GM19455 (cell line): ENCODE measurements around the gene ZNF423.

Experiments
- ATAC-seq: cut with Tn5 transposase; IDR thresholded peaks from one replicate; pipeline ENCODE4 v1.9.1; 2021; ENCODE audit not compliant: unreplicated experiment

ZNF423 gene

DNA sequence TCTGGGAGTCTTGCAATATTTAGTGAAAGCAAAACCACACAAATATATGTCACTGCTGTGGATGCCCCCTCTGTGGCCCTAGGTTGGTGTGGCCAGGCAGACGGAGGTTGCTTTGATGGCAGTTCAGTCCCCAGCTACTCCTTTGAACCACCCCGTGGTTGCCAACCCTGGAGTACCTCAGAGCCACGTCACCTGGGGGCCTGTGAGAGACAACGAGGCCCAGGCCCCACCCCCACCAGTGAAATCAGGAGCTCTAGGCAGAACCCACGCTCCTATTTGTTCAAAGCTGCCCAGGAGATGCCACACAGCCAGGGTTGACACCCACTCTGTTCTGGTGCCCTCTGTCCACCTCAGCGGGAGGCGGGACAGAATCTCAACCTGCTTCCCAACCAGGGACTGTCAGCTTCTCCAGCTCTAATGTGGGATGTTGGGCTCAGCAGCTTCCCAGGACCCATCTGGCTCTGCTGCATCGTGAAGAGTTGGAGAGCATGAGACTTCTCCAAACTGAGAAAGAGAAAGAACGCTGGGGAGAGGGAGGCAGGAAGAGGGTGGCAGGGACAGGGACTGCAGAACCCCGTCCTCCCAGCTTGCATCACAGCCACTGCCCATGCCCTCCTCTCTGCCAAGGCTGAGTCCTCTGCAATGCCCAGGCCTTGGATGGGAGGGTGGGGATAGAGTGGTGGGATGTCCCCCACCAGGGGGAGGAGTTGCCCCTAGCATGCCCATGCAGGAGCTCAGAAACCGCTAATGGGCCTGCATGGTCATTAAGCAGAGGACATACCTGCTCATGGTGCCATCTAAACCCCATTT, 400.5 kb downstream of the ZNF423 start:
- no peak for ATAC-seq

DNA sequence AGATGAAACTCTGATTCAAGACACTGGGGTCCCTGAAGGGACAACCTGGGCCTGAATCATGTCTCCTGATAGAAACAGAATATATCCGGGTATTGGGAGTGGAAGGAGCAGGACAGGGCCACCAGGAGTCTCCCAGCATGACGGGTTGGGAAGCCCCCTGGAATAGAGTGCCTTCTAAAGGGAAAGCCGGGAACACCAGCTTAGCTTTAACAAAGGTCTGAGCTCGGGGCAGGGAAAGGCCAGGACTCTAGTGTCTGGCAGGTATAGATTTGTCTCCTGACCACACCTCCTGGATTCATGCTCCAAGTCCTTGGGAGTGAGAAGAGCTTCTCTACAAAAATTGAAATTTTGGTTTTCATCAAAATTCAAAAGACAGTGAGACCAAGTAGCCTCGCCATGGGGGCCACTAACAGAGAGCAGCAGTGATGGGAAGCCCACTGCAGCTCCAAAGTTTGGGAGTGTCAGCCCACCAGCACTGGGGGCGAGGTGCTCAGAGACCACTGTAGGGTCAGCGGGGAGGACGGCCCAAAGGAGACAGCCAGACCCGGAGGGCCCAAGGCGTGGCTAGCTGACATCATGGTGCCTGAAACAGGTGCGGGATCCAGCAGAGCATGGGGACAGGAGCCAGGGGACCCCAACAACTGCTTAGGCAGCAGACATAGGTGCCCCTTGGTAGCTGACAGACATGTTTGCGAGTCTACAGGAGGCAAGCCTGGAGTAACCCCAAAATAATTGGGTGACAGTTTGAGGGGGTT, 401.3 kb downstream of the ZNF423 start:
- ATAC-seq, result no peak

DNA sequence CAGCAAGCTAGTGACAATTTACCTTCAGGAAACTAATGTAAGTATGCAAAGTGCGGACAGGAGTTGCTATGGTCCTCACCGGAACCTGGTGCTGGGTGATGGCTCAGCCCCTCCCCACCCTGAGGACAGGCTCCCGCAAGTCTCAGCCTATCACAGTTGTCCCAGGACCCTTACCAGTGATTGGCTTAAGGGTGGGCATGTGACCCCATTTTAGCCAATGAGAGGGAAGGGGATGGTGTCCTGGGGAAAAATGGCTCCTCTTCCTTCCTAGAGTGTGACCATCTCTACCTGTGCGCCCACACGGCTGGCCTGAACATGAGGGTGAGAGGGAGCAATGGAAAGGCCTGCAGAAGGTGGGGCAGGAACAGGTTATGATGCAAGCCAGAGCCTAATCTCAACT, 401.9 kb downstream of the ZNF423 start:
- no peak for ATAC-seq

GRCh38 chr16:49453021-49453420, 402.9 kb downstream of the ZNF423 start:
- ATAC-seq, result no peak

GRCh38 chr16:49452578-49452977, 403.3 kb downstream of the ZNF423 start:
- ATAC-seq, result no peak

DNA sequence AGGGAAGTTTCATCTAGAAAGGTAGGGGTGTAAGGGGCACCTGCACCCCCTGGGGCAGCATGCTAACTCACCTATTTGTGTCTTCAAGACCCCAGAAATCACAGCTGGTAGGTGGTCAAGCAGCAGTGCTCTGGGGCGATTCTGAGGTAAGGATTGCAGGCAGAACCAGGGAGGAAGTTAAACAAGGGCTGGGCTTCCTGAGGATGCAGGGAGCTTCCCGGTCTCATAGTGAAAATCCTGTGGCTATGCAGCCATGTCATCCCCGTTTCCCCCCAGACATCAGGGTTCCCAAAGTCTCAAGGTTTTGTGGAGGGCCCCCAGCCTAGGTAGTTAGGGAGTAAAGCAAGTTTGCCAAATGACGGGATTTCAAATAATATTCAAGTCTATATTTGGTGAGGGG, 403.8 kb downstream of the ZNF423 start:
- ATAC-seq, result no peak

DNA sequence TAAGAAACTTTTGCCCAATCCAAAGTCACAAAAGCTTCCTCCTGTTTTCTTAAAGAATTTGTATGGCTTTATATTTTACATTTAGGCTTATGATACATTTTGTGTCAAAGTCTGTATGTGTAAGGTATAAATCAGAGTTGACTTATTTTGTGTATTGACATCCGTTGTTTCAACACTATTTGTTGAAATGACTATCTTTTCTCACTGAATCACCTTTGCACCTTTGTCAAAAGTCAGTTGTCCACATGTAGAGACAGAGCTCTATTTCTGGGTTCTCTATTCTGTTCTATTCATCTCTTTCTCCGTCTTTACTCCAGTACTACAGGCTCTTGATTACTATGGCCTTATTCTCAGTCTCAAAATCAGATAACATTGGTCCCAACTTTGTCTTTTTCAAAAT, 409.1 kb downstream of the ZNF423 start:
- no peak for ATAC-seq

DNA sequence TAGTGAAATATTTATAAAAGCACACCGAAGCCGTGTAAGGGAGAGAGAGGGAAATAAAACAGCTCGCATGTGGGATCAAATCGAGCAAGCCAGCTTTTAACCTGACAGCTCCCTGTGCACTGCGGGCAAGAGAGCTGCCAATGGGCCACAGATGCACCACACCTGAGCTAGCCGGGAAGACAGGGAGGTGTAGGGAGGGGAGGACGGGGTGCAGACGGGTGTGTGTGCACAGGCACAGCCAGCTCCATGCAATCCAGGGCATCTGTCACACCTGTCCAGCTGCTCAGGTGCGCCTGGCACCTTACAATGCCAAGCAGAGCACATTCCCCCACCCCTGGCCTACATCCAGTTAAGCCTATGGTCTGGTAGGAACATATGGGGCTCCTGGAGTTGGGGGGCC, 412.3 kb downstream of the ZNF423 start:
- no peak for ATAC-seq

GRCh38 chr16:49442805-49443204, 413.1 kb downstream of the ZNF423 start:
- no peak for ATAC-seq

DNA sequence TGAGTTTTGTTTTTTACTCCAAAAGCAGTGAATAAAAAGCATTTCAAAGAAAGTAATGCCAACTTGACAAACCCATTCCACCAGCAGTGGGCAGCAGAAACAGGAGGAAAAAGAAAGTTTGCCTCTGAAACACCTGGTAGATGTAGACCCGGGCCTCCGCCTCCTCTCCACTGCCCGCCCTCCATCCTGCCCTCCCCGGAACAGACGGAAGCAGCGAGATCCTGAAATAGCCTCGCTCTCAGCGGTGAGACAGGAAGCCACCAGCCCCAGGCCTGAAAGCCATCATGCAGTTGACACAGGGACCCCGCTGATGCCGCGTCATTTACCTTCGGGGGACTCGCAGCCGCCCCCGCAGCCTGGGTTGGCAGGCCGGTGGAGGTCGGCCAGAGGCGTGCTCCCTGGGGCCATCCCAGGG, 414.5 kb downstream of the ZNF423 start:
- peak; percentile 98 for ATAC-seq

GRCh38 chr16:49440156-49441065, 415.5 kb downstream of the ZNF423 start:
- no peak for ATAC-seq

DNA sequence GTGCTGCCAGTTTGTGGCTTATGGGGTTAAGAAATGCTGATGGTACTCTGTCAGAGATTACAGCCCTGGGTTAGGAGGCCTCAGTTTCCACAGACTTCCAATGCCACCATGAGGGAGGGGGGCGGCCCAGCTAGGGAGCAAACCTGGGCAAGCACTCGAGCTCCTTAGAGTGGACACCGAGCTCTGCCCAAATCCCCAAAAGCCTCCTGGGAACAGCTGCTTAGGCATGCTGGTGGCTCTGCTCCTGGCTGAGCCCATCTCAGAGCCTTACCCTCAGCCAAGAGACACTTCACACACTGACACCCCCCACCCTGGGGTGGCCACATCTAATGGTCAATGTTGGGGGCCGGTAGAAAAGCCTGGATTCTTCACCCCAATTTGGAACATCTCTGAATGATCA, 416.2 kb downstream of the ZNF423 start:
- ATAC-seq, result no peak

DNA sequence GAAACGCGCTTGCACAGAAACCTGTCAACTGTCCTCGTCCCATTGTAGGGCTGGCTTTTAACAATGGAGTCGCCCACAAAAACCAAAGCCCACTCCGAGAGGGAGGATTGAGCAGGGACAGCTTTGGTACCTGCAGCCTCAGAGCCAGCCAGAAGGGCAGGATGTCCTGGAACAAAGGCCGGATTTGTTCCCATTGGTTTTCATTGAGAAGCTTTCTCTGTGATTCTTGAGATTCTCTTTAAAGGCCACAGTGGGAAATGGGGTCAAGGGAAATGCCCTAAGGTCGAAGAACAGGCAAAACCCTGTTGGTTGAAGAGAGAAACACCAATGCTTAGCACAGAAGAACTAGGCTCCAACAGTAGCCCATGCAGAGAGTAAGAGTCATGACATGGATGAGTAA, 416.9 kb downstream of the ZNF423 start:
- no peak for ATAC-seq
